OCI-LY3 (cell line): ENCODE data around the gene TMEM151A.

Experiments
- CTCF ChIP-seq: fragments of 200-600, 300-600 bp; sonication (generic); IDR thresholded peaks from 2 replicates; pipeline ENCODE4 v1.5.1; 2014; ENCODE audit warnings: antibody characterized with exemption, low read length, low read depth
- EZH2phosphoT487 ChIP-seq: fragments of 200-600 bp; shearing (Covaris generic); IDR thresholded peaks from 2 replicates; pipeline ENCODE4 v1.6.1; 2018; ENCODE audit warnings: antibody characterized with exemption, mixed run types, low read depth

DNA sequence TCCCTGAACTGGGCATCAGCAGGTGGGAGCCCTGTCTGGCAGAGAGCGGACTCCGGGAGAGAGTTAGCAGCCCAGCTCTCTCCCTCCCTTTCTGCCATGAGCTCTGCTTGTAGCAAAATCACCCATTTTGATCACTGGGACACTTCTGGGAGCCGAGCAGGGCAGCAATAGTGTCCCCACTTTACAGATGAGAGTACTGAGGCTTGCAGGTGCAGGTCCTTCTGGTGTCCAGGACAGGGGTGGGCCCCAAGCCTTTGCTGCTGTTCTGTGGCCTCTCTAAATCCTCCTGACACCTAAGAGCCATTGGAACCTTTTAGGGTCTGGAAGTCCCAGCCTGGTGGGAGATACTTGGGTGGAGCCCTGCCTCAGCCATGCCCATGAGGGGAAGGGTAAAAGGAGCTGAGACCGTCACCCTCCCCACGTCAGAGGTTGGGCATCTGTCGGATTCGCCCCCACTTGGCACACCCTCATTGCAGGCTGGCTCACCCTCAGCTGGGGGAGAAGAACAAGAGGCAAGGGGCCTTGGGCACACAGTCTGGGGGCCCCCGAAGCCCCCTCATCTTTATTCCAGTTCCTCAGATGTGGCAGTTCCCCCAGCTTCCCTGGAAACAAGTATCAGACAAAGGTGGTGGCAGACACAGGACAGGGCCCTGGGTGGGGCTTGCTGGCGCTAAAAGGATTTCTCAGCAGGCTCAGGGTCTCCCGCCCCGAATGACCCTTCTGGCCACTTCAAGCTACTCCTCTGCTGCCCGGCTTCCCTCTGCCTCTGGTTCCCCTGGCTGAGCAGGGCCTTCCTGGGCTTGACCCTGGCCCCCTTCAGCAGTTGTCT is 40.1 kb downstream of the TMEM151A start:
- TF ChIP-seq CTCF, result no peak
- TF ChIP-seq EZH2phosphoT487, result no peak
